HEK293T (cell line): ENCODE measurements around the gene OVCA2.

Source experiments
- CTCF ChIA-PET: fragments of 350-600 bp; formaldehyde crosslinking; extraction: SDS; loops from one replicate; lab custom pipeline; 2021; ENCODE audit warnings: antibody characterized with exemption, inconsistent platforms; lab: Yijun Ruan, JAX
- POLR2A ChIA-PET: fragments of 350-600 bp; formaldehyde crosslinking; extraction: SDS; loops from one replicate; lab custom pipeline; 2020; ENCODE audit warnings: antibody characterized with exemption, inconsistent platforms; lab: Yijun Ruan, JAX
- DNase-seq: peaks from one replicate; pipeline ENCODE4 v3.0.0; 2012; ENCODE audit warnings: mixed read lengths; ENCODE audit errors: extremely low spot score
- ARNT ChIP-seq: fragments of 450-650 bp; IDR thresholded peaks from 2 replicates; pipeline ENCODE4 v1.6.1; 2017; ENCODE audit warnings: mild to moderate bottlenecking
- BHLHE40 ChIP-seq: fragments of 450-650 bp; IDR thresholded peaks from 2 replicates; pipeline ENCODE4 v1.6.1; 2016; ENCODE audit warnings: mild to moderate bottlenecking, moderate library complexity, borderline replicate concordance
- CTBP1 ChIP-seq: fragments of 450-650 bp; IDR thresholded peaks from 2 replicates; pipeline ENCODE4 v1.6.1; 2016; ENCODE audit warnings: borderline replicate concordance
- ELF4 ChIP-seq: fragments of 450-650 bp; IDR thresholded peaks from 2 replicates; pipeline ENCODE4 v1.6.1; 2017; ENCODE audit warnings: antibody characterized with exemption
- FOXA1 ChIP-seq: fragments of 450-650 bp; IDR thresholded peaks from 2 replicates; pipeline ENCODE4 v1.6.1; 2016; ENCODE audit warnings: mild to moderate bottlenecking
- FOXK2 ChIP-seq: fragments of 450-650 bp; IDR thresholded peaks from 2 replicates; pipeline ENCODE4 v1.6.1; 2016; ENCODE audit warnings: mild to moderate bottlenecking
- FOXM1 ChIP-seq: fragments of 450-650 bp; IDR thresholded peaks from 2 replicates; pipeline ENCODE4 v1.6.1; 2017; ENCODE audit warnings: mild to moderate bottlenecking, borderline replicate concordance
- HDGF ChIP-seq: fragments of 450-650 bp; IDR thresholded peaks from 2 replicates; pipeline ENCODE4 v1.6.1; 2017; ENCODE audit warnings: antibody characterized with exemption, borderline replicate concordance
- L3MBTL2 ChIP-seq: fragments of 450-650 bp; conservative IDR thresholded peaks from 2 replicates; pipeline ENCODE4 v1.6.1; 2016; ENCODE audit warnings: mild to moderate bottlenecking
- LEF1 ChIP-seq: fragments of 450-650 bp; IDR thresholded peaks from 2 replicates; pipeline ENCODE4 v1.6.1; 2017; ENCODE audit warnings: mild to moderate bottlenecking, borderline replicate concordance
- NFRKB ChIP-seq: fragments of 450-650 bp; IDR thresholded peaks from 2 replicates; pipeline ENCODE4 v1.6.1; 2016; ENCODE audit warnings: mild to moderate bottlenecking, moderate library complexity
- PKNOX1 ChIP-seq: fragments of 450-650 bp; IDR thresholded peaks from 2 replicates; pipeline ENCODE4 v1.6.1; 2016
- SP1 ChIP-seq: fragments of 450-650 bp; IDR thresholded peaks from 2 replicates; pipeline ENCODE4 v1.6.1; 2017
- SUZ12 ChIP-seq: fragments of 450-650 bp; IDR thresholded peaks from 2 replicates; pipeline ENCODE4 v1.6.1; 2016; ENCODE audit warnings: mild to moderate bottlenecking
- TARDBP ChIP-seq: fragments of 450-650 bp; IDR thresholded peaks from 2 replicates; pipeline ENCODE4 v1.6.1; 2016
- ZNF384 ChIP-seq: fragments of 450-650 bp; IDR thresholded peaks from 2 replicates; pipeline ENCODE4 v1.6.1; 2016

Gene OVCA2

GRCh38 chr17:2082003-2082781 lies 40.4 kb downstream of the OVCA2 start:
- TF ChIP-seq FOXK2 (no peak), BHLHE40 (no peak), CTBP1 (no peak), SUZ12 (no peak), SP1 (no peak), ELF4 (no peak), ZNF384 (no peak), PKNOX1 (no peak), NFRKB (no peak), HDGF (no peak), FOXM1 (no peak), TARDBP (no peak)
- ChIA-PET POLR2A (interaction anchor here (0.6 to 1.1 kb wide), 2 partner anchors 90 to 537 kb away, joined by 3 read pairs; no protein-coding TSS in a partner anchor), CTCF (no interaction called here)
- DNase-seq: no peak

GRCh38 chr17:2083613-2084035 lies 41.8 kb downstream of the OVCA2 start:
- POLR2A ChIA-PET: no interaction called here
- DNase-seq: no peak
- TF ChIP-seq HDGF (no peak), TARDBP (no peak), FOXA1 (no peak), L3MBTL2 (no peak), SP1 (no peak), PKNOX1 (no peak), NFRKB (no peak), ZNF384 (no peak), BHLHE40 (no peak), FOXM1 (no peak), ELF4 (no peak), ARNT (no peak), FOXK2 (no peak)
- CTCF ChIA-PET: no interaction called here

DNA sequence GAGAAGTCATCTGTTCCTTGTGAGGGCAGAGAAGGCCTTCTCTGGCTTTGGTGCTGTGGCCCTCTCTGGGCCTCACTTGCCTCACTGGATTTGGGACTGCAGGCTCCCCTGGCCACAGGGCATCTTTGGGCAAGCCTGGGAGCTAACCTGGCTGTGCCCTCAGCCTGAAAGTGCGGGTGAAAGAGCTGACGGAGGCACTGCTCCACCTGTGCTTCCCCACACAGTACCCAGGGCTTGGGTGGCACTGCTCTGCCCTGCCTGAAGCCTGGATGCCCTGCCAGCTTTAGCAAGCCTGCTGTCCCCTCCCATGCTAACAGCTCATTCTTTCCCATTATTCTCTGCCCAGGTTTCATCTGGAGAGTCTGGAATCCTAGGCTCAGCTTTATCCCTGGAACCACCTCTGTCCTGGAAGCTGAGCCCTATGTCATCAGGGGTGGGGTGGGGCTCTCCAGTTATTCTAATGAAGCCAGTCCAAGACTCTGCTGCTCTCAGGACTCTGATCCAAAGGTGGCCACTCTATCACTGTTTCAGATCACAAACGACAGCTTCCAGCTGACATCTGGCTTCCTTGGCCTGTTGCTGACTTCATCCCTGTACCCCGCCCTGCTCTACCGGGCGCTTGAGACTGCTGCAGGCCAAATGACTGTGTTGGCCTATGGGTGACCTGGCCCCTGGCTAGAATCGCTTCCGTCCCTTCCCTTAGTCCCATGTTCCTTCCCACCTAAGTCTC lies 42.4 kb downstream of the OVCA2 start:
- POLR2A ChIA-PET: no interaction called here
- TF ChIP-seq FOXM1 (no peak), LEF1 (no peak), PKNOX1 (no peak), FOXK2 (no peak), ZNF384 (no peak), FOXA1 (no peak), ELF4 (no peak), ARNT (no peak), TARDBP (no peak), SP1 (no peak)
- no peak for DNase-seq
- CTCF ChIA-PET: no interaction called here

DNA sequence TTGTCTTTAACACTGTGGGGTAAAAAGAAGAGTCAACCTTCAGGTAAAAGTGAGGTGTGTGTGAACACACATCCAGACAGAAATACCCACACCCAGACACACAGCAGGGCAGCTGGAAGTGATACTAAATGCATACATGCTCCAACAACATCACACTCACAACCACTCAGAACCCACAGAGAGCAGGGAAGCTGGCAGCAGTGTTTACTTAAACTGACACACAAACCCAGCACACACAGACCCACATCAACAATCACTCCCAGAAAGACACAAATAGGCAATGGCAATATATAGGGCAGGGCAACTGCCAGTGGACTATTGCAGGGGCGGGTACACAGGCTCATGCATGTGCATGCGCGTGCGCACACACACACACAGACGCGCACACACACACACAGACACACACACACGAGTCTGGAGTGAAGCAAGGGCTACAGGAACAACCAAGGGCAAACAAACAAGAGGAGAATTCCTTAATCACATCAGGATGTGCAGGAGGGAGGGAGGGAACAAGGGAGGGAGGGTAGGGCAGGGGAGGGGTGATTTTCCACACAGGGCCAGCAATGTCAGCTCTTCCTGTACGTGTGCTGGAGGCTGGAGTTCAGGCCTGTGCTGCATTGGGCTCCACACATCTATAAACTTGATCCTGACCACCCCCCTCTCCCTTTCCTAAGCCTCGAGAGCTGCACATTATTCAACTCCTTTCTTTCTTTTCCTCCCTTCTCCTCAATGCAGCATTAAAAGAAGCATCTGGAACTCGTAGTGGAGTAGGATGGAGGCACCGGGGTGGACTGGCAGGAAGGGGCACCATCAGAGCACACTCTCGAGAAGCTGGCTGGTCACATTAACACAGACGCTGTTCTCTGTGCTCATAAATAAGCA lies 43.2 kb downstream of the OVCA2 start:
- TF ChIP-seq FOXM1 (no peak), TARDBP (no peak), LEF1 (no peak), ZNF384 (no peak), FOXA1 (no peak), SP1 (no peak), FOXK2 (no peak), CTBP1 (no peak), HDGF (no peak), BHLHE40 (no peak), ARNT (no peak), SUZ12 (no peak), L3MBTL2 (no peak), PKNOX1 (no peak), NFRKB (no peak), ELF4 (no peak)
- DNase-seq: no peak
- ChIA-PET POLR2A (no interaction called here), CTCF (no interaction called here)

DNA sequence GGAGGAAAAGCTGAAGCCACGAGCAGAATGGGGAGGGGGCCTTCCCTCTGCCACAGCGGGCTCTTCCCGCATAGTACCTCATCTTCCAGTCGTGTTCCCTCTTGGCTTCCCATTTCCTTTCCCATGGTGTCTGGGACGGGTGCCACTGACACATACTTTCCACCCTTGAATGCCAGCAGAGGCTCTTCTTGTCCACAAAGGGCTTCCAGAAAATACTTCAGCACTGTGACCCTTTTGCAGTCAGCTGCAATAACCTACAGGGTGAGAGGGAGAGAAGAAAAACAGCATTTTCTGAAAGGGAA lies 43.8 kb downstream of the OVCA2 start:
- no peak for DNase-seq
- CTCF ChIA-PET: no interaction called here
- POLR2A ChIA-PET: no interaction called here
- TF ChIP-seq LEF1 (no peak), SP1 (no peak), PKNOX1 (no peak), FOXM1 (no peak), HDGF (no peak), SUZ12 (no peak), FOXK2 (no peak)
